GM18951 (cell line): ENCODE data around the gene OOSP1.

ENCODE experiments used
- POLR2A ChIP-seq: IDR thresholded peaks from 4 replicates; pipeline ENCODE4 v1.6.1; 2011; ENCODE audit warnings: mild to moderate bottlenecking; ENCODE audit not compliant: insufficient read length, insufficient read depth; ENCODE audit errors: extremely low read depth
- in situ Hi-C: fragments of 300-500 bp; cut with MboI; formaldehyde crosslinking; loops from one replicate; pipeline ENCODE4 v1.12.0; 2022; ENCODE audit warnings: low sequenced_read_pairs, mixed read lengths, inconsistent platforms; ENCODE audit not compliant: unreplicated experiment

OOSP1 gene

GRCh38 chr11:59939482-59939881, 1.2 kb downstream of the OOSP1 start:
- in situ Hi-C loops: no loop called here
- no peak for TF ChIP-seq POLR2A

- in situ Hi-C loops: no loop called here
- TF ChIP-seq POLR2A: no peak
Measured at GRCh38 chr11:59941091-59941490, 2.9 kb downstream of the OOSP1 start.

- TF ChIP-seq POLR2A: no peak
- in situ Hi-C loops: no loop called here
Measured at GRCh38 chr11:59943997-59944714, 5.9 kb downstream of the OOSP1 start.

- in situ Hi-C loops: no loop called here
- no peak for TF ChIP-seq POLR2A
Measured at GRCh38 chr11:59944720-59945119, 6.5 kb downstream of the OOSP1 start.

- TF ChIP-seq POLR2A: no peak
- in situ Hi-C loops: no loop called here
Measured at GRCh38 chr11:59953463-59954218, 15.4 kb downstream of the OOSP1 start.

GRCh38 chr11:59954219-59954847, 16.1 kb downstream of the OOSP1 start:
- in situ Hi-C loops: no loop called here
- TF ChIP-seq POLR2A: no peak

GRCh38 chr11:59957094-59957493, 18.9 kb downstream of the OOSP1 start:
- TF ChIP-seq POLR2A: no peak
- in situ Hi-C loops: no loop called here

GRCh38 chr11:59960502-59961381, 22.5 kb downstream of the OOSP1 start:
- TF ChIP-seq POLR2A: no peak
- in situ Hi-C loops: no loop called here

- TF ChIP-seq POLR2A: no peak
- in situ Hi-C loops: no loop called here
Measured at GRCh38 chr11:59962107-59962482, 23.9 kb downstream of the OOSP1 start.

GRCh38 chr11:59963733-59964132, 25.5 kb downstream of the OOSP1 start, which contains the start of gene OOSP4A:
OOSP4A (plus strand) TSS chr11:59964033; CDS start chr11:59964033, 0 bp downstream.
- in situ Hi-C loops: no loop called here
- no peak for TF ChIP-seq POLR2A

- no peak for TF ChIP-seq POLR2A
- in situ Hi-C loops: no loop called here
Measured at GRCh38 chr11:59965424-59965823, 27.2 kb downstream of the OOSP1 start.

GRCh38 chr11:59966201-59966600, 28.0 kb downstream of the OOSP1 start:
- TF ChIP-seq POLR2A: no peak
- in situ Hi-C loops: no loop called here
